AG20443 (cell line): ENCODE results near the gene TMEM135.

Experiments used
- DNase-seq: peaks from one replicate; pipeline ENCODE4 v3.0.0; 2012; ENCODE audit warnings: low spot score, mixed read lengths

TMEM135 gene

DNA sequence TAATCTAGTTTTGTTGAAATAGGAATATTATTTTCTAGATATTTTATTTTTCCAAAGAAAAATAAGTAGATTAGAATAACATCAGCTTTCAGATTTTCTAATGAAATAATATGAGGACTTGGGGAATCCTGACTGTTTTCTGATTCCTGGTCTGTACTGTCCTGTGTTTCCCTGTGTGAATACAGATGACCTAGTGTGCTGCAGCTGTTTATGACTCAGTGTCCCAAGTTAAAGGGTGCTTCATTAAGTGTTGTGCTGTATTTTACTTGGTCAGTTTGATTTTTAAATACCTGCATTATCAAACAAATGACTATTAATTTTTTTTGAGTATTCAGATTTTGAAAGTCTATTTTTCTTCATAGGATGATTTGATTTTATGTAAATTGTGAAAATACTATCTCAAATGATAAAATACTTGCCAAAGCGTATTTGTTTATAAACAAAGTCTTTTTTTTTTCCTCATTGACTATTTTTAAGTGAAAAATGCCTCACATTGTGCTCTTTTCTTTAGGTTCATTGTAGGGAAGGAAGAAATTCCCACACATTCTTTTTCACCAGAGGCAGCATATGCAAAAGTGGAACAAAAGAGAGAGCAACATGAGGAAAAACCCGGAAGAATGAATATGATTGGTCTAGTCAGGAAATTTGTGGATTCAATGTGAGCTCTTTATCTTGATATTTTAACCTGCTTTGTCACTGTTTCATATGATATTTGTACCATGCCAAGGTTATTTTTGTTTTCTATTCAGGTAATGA, 264.2 kb downstream of the TMEM135 start:
- DNase-seq, result no peak

DNA sequence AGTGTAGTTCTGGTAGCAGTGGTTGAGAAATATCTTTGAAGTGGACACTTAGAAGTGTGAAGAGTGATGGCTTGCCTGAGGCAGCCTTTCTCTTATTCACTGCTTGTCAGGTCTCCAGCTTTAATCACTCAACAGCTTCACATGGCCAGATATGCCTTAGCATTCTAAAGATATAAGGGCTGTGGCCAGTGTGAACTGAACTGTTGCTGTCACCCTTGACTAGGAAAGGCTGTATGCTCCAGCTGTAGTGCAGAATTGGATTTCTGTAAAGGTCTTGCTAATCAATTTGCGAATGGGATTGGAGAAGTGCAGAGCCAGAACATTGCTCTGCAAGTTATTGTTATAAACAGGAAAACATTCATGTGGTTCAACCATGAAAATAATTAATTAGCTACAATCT, 266.7 kb downstream of the TMEM135 start:
- DNase-seq, result no peak

DNA sequence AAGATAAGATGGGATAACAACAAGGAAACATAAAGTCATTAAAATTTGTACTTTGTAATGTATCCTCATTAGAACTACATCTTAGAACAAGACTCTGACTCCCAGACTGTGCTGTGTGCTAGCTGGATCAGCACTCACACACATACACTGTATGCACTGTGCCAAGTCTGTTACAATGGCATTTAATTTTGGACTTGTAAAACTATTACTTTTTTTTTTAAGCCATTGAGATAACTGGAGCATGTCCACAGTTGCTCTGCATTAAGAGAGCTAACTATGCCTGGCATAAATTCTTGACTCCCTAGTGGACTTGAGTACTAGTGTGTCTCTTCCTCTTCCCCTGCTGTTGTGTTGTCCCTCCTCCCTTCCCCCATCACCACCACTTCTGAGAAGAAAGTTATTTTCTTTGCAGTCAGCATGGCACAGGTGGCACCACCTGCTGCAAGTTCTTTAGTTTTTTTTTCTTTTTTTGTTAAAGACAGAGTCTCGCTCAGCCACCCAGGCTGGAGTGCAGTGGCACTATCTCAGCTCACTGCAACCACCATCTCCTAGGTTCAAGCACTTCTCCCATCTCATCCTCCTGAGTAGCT, 268.6 kb downstream of the TMEM135 start:
- no peak for DNase-seq

- no peak for DNase-seq
These were observed 269.4 kb downstream of the TMEM135 start for GRCh38 chr11:87307101-87307500.

DNA sequence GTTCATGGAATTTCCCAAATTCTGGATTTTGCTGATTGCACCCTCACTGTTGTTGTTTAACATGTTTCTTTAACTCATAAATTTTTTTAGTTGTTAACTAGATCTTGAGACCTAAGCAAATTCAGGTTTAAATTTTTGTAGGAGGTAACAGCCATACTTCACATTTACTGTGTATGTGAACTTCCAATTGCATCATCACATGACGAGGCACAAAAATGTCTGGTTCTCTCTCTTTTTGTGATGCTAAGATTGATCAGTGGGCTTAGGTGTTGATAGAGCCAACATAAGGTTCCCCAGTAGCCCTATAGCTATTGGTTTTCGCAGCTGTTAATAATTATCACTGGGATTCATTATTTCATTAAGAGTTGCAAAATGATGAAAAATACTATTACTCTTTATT, 277.5 kb downstream of the TMEM135 start:
- DNase-seq, result no peak

GRCh38 chr11:87316491-87316890, 278.8 kb downstream of the TMEM135 start:
- no peak for DNase-seq

GRCh38 chr11:87317441-87317840, 279.7 kb downstream of the TMEM135 start:
- no peak for DNase-seq

GRCh38 chr11:87320123-87320522, 282.4 kb downstream of the TMEM135 start:
- DNase-seq, result no peak

DNA sequence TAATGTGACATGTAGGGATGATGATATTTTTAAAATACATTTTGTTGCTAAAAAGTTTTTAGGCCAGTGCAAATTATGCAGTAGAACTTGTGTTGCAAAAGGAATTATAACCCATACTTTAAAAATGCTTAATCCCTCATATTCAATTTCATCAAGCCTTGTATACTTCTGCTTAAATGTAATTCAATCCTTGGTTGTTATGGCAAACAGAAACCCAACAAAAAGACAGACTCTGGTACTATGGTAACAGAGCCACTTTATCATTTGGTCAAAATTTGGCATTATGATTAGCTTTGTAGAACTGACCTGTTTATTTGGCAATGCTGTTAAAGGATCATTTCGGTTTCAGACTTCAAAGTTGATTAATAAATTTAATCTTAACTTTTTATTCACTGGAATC, 284.8 kb downstream of the TMEM135 start:
- DNase-seq, result no peak

DNA sequence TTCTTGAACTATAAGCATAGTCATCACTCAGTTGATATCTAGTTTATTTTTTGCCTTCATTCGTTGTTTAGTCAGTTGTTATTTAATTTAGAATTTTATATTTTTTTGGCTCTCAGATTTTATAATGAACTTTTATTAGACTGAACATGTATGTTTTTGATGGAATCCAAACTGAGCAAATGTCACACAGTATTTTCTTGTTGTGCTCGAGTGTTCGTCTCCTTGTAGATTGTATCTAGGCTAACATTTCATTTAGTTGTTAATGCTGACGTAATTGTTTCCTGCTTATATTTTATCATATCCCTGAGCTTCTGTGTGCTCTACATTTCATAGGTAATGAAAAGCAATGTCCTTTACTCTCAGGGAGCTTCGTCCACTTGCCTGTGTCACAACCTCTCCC, 286.2 kb downstream of the TMEM135 start:
- no peak for DNase-seq

DNA sequence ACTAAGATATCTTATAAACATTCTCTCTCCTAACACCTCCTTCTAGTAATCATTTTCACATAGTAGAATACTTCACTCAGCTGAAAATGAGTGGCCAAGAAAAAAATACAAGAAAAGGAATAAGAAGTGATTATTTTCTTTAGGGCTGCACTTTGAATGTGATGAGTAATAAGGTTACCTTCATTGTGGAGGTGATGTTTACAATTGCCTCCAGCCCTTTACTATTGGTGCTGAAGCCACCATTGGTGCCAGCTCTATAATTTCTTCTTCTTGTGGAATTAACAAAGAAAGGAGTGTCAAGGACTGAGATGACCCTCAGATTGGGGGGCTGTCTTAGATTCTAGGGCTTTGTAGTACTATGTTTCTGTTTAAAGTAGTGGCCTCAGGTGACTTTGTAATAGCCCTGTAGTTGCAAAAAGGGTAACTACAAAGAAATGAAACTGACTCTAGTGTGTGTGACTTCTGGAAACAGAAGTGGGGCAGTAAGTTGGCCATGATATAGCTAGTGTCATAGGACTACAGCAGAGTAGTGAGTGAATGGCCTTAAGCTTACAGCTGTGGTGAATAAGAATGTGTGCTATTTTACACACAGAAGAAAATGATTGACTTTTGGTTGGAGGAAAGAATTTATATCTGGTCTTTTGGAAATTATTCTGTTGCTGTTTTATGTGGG, 287.2 kb downstream of the TMEM135 start:
- DNase-seq, result no peak

DNA sequence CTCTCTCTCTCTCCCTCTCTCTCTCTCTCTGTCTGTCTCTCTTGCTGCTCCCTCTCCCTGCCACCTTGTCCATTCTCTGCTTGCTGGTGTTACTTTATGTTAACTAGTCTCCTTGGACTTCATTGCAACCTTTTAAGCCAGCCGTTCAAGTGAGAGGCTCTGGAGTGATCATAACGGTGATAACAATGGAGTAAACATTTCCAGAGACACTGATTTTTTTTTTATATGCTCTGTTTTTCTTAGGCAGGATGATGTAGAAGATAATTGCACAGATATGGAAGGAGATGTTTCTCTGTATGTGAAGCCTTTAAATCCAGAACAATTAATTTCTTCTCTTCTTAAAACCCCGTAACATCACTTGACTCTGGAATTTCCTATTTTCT, 287.7 kb downstream of the TMEM135 start:
- no peak for DNase-seq

DNA sequence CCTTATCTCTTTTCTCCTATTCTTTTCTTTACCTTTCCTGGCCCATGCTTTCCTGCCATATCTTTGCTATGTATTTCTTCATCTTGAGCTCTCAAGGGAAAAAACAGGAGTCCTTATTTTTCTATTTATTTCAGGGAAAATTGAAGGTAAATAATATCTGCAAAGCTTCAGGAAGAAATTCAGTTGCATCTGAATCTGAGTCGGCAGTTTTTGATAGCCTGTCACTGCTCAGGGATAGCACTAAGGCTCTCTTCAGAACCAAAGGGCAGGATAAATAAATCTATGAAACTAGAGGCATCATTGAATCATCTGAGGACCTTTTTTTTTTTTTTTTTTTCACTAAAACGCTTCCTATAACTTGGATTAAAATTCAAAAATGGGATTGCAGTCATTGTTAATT, 288.9 kb downstream of the TMEM135 start:
- DNase-seq, result no peak

DNA sequence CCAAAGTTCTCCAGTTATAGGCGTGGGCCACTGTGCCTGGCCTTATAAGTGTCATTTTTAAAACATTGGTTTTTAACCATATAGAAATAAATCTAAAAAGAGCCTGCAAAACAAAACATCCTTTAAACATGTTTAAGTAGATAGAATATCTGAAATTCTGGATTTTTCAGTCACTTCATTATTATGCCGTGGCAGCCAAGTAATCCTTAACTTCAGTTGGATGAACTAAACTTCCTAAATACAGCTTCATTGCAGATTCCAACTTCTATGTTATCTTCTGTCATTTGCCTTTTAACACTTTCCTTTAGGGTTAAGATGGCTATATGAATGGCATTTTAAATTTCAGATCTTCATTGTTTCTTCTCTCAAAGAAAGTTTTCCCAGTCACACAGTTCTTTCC, 291.4 kb downstream of the TMEM135 start:
- DNase-seq, result no peak

DNA sequence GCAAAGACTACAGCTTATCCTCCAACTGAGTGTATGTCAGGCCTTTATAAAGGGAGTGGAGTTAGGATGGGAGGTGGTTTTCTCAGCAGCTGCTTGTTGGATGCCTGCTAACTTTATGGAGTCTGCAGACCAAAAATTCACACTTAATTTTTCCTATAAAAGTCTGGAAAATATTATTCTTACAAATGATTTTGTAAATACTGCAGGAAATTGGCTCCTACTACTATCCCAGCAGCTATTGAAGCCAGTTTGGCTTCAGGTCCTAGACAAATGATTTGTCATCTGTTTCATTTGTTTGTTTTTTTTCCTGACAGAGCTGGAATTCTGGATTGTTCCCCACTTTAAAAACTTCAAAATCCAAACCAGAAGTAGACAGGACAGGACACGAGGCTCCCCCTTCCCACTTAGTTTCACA, 292.5 kb downstream of the TMEM135 start:
- DNase-seq, result no peak

GRCh38 chr11:87331273-87331672, 293.5 kb downstream of the TMEM135 start:
- no peak for DNase-seq

- DNase-seq, result no peak
These were observed 300.4 kb downstream of the TMEM135 start for GRCh38 chr11:87338046-87338639.

DNA sequence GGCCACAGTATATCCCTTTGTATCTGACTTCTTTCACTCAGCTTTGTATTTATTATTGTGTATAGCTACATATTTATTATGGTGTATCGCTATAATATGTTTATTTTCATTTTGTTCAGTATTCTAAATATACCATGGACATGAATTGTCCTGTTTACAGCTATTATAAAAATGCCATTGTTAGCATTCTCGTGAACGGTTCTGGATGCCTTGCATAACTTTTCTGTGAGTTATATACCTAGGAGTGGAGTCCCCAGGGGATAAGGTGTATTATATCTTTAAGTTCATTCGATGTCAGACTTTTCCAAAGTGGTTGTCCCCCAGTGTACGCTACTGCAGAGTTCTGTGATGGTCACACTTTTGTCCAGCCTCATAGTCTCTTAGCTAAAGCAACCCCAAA, 301.7 kb downstream of the TMEM135 start:
- no peak for DNase-seq

DNA sequence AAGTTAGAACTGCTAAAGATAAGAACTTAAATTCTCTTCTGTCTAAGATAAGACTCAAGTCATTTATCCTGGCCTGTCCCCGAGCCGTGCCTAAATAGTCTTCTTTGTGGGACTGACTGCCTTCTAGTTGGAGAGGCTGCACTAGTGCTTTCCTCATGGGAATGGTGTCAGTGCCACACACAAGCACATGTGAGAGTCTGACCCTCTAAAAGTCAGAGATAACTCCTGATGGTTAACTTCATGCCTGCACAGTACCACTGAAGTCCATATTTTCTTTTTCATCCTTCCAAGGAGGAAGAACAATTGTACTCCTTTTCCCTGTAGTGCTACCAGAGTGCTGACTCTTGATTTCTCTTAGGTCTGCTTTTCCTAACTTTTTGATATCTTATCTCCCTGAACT, 309.7 kb downstream of the TMEM135 start:
- no peak for DNase-seq

DNA sequence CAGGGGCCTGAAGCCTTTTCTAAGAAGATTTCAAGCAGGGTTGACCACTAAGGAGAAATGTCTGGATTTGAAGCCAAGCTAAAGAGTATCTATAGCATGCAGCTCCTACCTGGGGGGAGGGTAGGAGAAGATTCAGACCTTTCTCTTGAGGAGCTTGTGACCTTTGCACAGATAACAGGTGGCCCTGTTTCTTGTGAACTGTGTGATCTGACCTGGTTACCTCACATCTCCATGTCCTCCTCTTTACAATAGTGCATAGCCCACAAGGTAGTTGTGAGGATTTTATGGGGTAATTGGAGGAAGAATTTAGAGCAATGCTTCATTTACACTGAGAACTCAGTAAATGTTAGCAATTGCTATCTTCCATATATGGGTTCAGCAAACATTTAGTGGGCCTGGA, 310.1 kb downstream of the TMEM135 start:
- DNase-seq, result no peak

DNA sequence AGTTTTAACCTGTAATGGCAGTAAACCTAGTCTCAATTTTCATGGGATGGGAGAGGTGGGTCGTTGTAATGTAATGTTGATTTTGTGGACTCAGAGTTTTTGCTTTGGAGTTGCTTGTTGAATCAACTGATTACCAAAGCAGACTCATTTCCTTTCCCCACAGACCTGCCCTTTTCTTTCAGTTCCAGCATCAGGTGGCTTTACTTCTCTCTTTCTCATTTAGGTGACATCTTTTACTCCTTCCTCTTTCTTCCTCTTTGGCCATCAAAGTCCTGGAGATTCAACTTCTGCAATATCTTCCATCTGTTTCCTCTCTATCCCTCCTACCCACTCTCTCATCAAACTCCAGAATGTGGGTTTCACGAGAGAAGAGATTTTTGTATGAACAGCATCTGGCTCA, 313.9 kb downstream of the TMEM135 start:
- no peak for DNase-seq

GRCh38 chr11:87352759-87353707, 315.3 kb downstream of the TMEM135 start:
- peak; percentile 94 for DNase-seq
